ENCODE results near the gene LRMDA.

Gene LRMDA

GRCh38 chr10:76550806-76551205, 1119.4 kb downstream of the LRMDA start:
- no peak overlapping the region for H3K27ac ChIP-seq (ENCODE audit: low read depth, low read length)
- no peaks in the 10 kb centered on the region for H3K27me3 ChIP-seq (ENCODE audit: control insufficient read depth, insufficient read depth, low read length)
- H3K9ac ChIP-seq (ENCODE audit: low read depth, low read length): no peak overlapping the region

GRCh38 chr10:76552091-76552873, 1120.9 kb downstream of the LRMDA start:
- Histone ChIP-seq H3K4me1 (ENCODE audit: control insufficient read depth, insufficient read depth, low read length) (no peaks in the 10 kb centered on the region), H3K9me3 (ENCODE audit: control insufficient read depth, insufficient read depth, low read length) (no peaks in the 10 kb centered on the region), H3K27ac (ENCODE audit: low read depth, low read length) (no peak overlapping the region), H3K4me3 (ENCODE audit: low read depth, low read length) (no peak overlapping the region), H3K27me3 (ENCODE audit: control insufficient read depth, insufficient read depth, low read length) (no peaks in the 10 kb centered on the region), H3K9ac (ENCODE audit: low read depth, low read length) (no peak overlapping the region), H3K36me3 (ENCODE audit: control insufficient read depth, insufficient read depth, low read length) (no peaks in the 10 kb centered on the region)

More at GRCh38 chr10:76550806-76551205, 1119.4 kb downstream of the LRMDA start:
- no peaks in the 10 kb centered on the region for H3K36me3 ChIP-seq (ENCODE audit: control insufficient read depth, insufficient read depth, low read length)
- no peak overlapping the region for H3K4me3 ChIP-seq (ENCODE audit: low read depth, low read length)
- no peaks in the 10 kb centered on the region for H3K9me3 ChIP-seq (ENCODE audit: control insufficient read depth, insufficient read depth, low read length)
- H3K4me1 ChIP-seq (ENCODE audit: control insufficient read depth, insufficient read depth, low read length): no peaks in the 10 kb centered on the region

GRCh38 chr10:76553263-76554032, 1122.0 kb downstream of the LRMDA start:
- H3K36me3 ChIP-seq (ENCODE audit: control insufficient read depth, insufficient read depth, low read length): no peaks in the 10 kb centered on the region
- H3K4me1 ChIP-seq (ENCODE audit: control insufficient read depth, insufficient read depth, low read length): no peaks in the 10 kb centered on the region
- no peaks in the 10 kb centered on the region for H3K27me3 ChIP-seq (ENCODE audit: control insufficient read depth, insufficient read depth, low read length)
- no peak overlapping the region for H3K9ac ChIP-seq (ENCODE audit: low read depth, low read length)
- no peaks in the 10 kb centered on the region for H3K9me3 ChIP-seq (ENCODE audit: control insufficient read depth, insufficient read depth, low read length)
- no peak overlapping the region for H3K27ac ChIP-seq (ENCODE audit: low read depth, low read length)
- no peak overlapping the region for H3K4me3 ChIP-seq (ENCODE audit: low read depth, low read length)

- Histone ChIP-seq H3K4me3 (ENCODE audit: low read depth, low read length) (no peak overlapping the region), H3K9ac (ENCODE audit: low read depth, low read length) (no peak overlapping the region), H3K36me3 (ENCODE audit: control insufficient read depth, insufficient read depth, low read length) (no peaks in the 10 kb centered on the region), H3K27ac (ENCODE audit: low read depth, low read length) (no peak overlapping the region), H3K27me3 (ENCODE audit: control insufficient read depth, insufficient read depth, low read length) (no peaks in the 10 kb centered on the region), H3K4me1 (ENCODE audit: control insufficient read depth, insufficient read depth, low read length) (no peaks in the 10 kb centered on the region), H3K9me3 (ENCODE audit: control insufficient read depth, insufficient read depth, low read length) (no peaks in the 10 kb centered on the region)
Observed at GRCh38 chr10:76554033-76554408, 1122.6 kb downstream of the LRMDA start.

GRCh38 chr10:76554478-76554877, 1123.1 kb downstream of the LRMDA start:
- no peak overlapping the region for H3K9ac ChIP-seq (ENCODE audit: low read depth, low read length)
- H3K9me3 ChIP-seq (ENCODE audit: control insufficient read depth, insufficient read depth, low read length): no peaks in the 10 kb centered on the region
- H3K4me1 ChIP-seq (ENCODE audit: control insufficient read depth, insufficient read depth, low read length): no peaks in the 10 kb centered on the region
- no peak overlapping the region for H3K4me3 ChIP-seq (ENCODE audit: low read depth, low read length)
- H3K27me3 ChIP-seq (ENCODE audit: control insufficient read depth, insufficient read depth, low read length): no peaks in the 10 kb centered on the region
- no peak overlapping the region for H3K27ac ChIP-seq (ENCODE audit: low read depth, low read length)
- H3K36me3 ChIP-seq (ENCODE audit: control insufficient read depth, insufficient read depth, low read length): no peaks in the 10 kb centered on the region

GRCh38 chr10:76555067-76555670, 1123.7 kb downstream of the LRMDA start:
- H3K27ac ChIP-seq (ENCODE audit: low read depth, low read length): no peak overlapping the region
- no peaks in the 10 kb centered on the region for H3K36me3 ChIP-seq (ENCODE audit: control insufficient read depth, insufficient read depth, low read length)
- H3K4me3 ChIP-seq (ENCODE audit: low read depth, low read length): no peak overlapping the region
- no peaks in the 10 kb centered on the region for H3K9me3 ChIP-seq (ENCODE audit: control insufficient read depth, insufficient read depth, low read length)
- H3K27me3 ChIP-seq (ENCODE audit: control insufficient read depth, insufficient read depth, low read length): no peaks in the 10 kb centered on the region
- H3K4me1 ChIP-seq (ENCODE audit: control insufficient read depth, insufficient read depth, low read length): no peaks in the 10 kb centered on the region
- no peak overlapping the region for H3K9ac ChIP-seq (ENCODE audit: low read depth, low read length)

- H3K4me3 ChIP-seq (ENCODE audit: low read depth, low read length): no peak overlapping the region
- H3K27ac ChIP-seq (ENCODE audit: low read depth, low read length): no peak overlapping the region
- H3K27me3 ChIP-seq (ENCODE audit: control insufficient read depth, insufficient read depth, low read length): no peaks in the 10 kb centered on the region
- no peaks in the 10 kb centered on the region for H3K4me1 ChIP-seq (ENCODE audit: control insufficient read depth, insufficient read depth, low read length)
- H3K9me3 ChIP-seq (ENCODE audit: control insufficient read depth, insufficient read depth, low read length): no peaks in the 10 kb centered on the region
- no peak overlapping the region for H3K9ac ChIP-seq (ENCODE audit: low read depth, low read length)
- H3K36me3 ChIP-seq (ENCODE audit: control insufficient read depth, insufficient read depth, low read length): no peaks in the 10 kb centered on the region
Observed at GRCh38 chr10:76557366-76557765, 1125.9 kb downstream of the LRMDA start.

- Histone ChIP-seq H3K36me3 (ENCODE audit: control insufficient read depth, insufficient read depth, low read length) (no peaks in the 10 kb centered on the region), H3K9me3 (ENCODE audit: control insufficient read depth, insufficient read depth, low read length) (no peaks in the 10 kb centered on the region), H3K4me1 (ENCODE audit: control insufficient read depth, insufficient read depth, low read length) (no peaks in the 10 kb centered on the region), H3K27me3 (ENCODE audit: control insufficient read depth, insufficient read depth, low read length) (no peaks in the 10 kb centered on the region), H3K9ac (ENCODE audit: low read depth, low read length) (no peak overlapping the region), H3K4me3 (ENCODE audit: low read depth, low read length) (no peak overlapping the region), H3K27ac (ENCODE audit: low read depth, low read length) (no peak overlapping the region)
Observed at GRCh38 chr10:76558586-76558985, 1127.2 kb downstream of the LRMDA start.

- Histone ChIP-seq H3K36me3 (ENCODE audit: control insufficient read depth, insufficient read depth, low read length) (no peaks in the 10 kb centered on the region), H3K9me3 (ENCODE audit: control insufficient read depth, insufficient read depth, low read length) (no peaks in the 10 kb centered on the region), H3K27ac (ENCODE audit: low read depth, low read length) (no peak overlapping the region), H3K4me1 (ENCODE audit: control insufficient read depth, insufficient read depth, low read length) (no peaks in the 10 kb centered on the region), H3K4me3 (ENCODE audit: low read depth, low read length) (no peak overlapping the region), H3K27me3 (ENCODE audit: control insufficient read depth, insufficient read depth, low read length) (no peaks in the 10 kb centered on the region), H3K9ac (ENCODE audit: low read depth, low read length) (no peak overlapping the region)
Observed at GRCh38 chr10:76558996-76559891, 1127.8 kb downstream of the LRMDA start.

- Histone ChIP-seq H3K27me3 (ENCODE audit: control insufficient read depth, insufficient read depth, low read length) (no peaks in the 10 kb centered on the region), H3K9me3 (ENCODE audit: control insufficient read depth, insufficient read depth, low read length) (no peaks in the 10 kb centered on the region), H3K4me3 (ENCODE audit: low read depth, low read length) (no peak overlapping the region), H3K9ac (ENCODE audit: low read depth, low read length) (no peak overlapping the region), H3K27ac (ENCODE audit: low read depth, low read length) (no peak overlapping the region), H3K36me3 (ENCODE audit: control insufficient read depth, insufficient read depth, low read length) (no peaks in the 10 kb centered on the region), H3K4me1 (ENCODE audit: control insufficient read depth, insufficient read depth, low read length) (no peaks in the 10 kb centered on the region)
Observed at GRCh38 chr10:76559892-76560220, 1128.4 kb downstream of the LRMDA start.

Data from HUES48 (cell line).